B cell (primary cell): ENCODE data around the gene IL19. TPM values are rescaled to one million over a fixed set of nuclear protein-coding genes. Genes with fewer than 3 reads are reported as not detected.

ENCODE experiments used
- ATAC-seq: fragments of 200-7000 bp; cut with Tn5 transposase; one replicate; pipeline ENCODE4 v1.10.0; 2021; ENCODE audit warnings: low read depth, mild to moderate bottlenecking, moderate number of reproducible peaks, moderate library complexity
- CTCF ChIA-PET: fragments of 350-600 bp; sonication (Branson Sonifier 250); formaldehyde crosslinking; loops from one replicate; lab custom pipeline; 2021; ENCODE audit warnings: antibody characterized with exemption, inconsistent platforms; lab: Charles Lee
- POLR2A ChIA-PET: fragments of 350-600 bp; sonication (Branson Sonifier 250); formaldehyde crosslinking; loops from one replicate; lab custom pipeline; 2021; ENCODE audit warnings: antibody characterized with exemption; lab: Charles Lee
- DNase-seq: peaks from one replicate; pipeline ENCODE4 v3.0.0; 2013
- H2AFZ ChIP-seq: 2 replicates; pipeline ENCODE4 v1.6.1; 2012; ENCODE audit warnings: mild to moderate bottlenecking, low read depth, low read length; ENCODE audit not compliant: insufficient read depth, poor library complexity, severe bottlenecking
- H3K27ac ChIP-seq, 2 donors: 1 replicate in 1 of 2; 2 replicates in 1 of 2; pipeline ENCODE4 v1.5.1; 2012 to 2013; ENCODE audit warnings: low read length in 2 of 2, mild to moderate bottlenecking in 2 of 2, moderate library complexity in 1 of 2
- H3K27me3 ChIP-seq, 4 experiments: fragments of 200-600 bp in 1 of 4; sonication (generic) in 1 of 4; replicated peaks in 1 of 4; 1 replicate in 2 of 4; 2 replicates in 2 of 4; pipeline versions ENCODE4 v1.6.1 to v1.7.0; 2013 to 2016; ENCODE audit warnings: low read length in 3 of 4, mild to moderate bottlenecking in 2 of 4, mixed read lengths in 1 of 4, moderate library complexity in 1 of 4; ENCODE audit not compliant: insufficient read depth in 4 of 4, control insufficient read depth in 3 of 4; ENCODE audit errors: control extremely low read depth in 1 of 4
- H3K36me3 ChIP-seq, 2 experiments: replicated peaks in 1 of 2; 1 replicate in 1 of 2; 2 replicates in 1 of 2; pipeline versions ENCODE4 v1.6.1 to v1.7.1; 2013; ENCODE audit warnings: low read length in 1 of 2; ENCODE audit not compliant: insufficient read depth in 2 of 2, control insufficient read depth in 1 of 2; ENCODE audit errors: control extremely low read depth in 1 of 2, extremely low read depth in 1 of 2
- H3K4me1 ChIP-seq, 2 donors: fragments of 200-600 bp in 1 of 2; sonication (generic) in 1 of 2; 1 replicate in 1 of 2; 2 replicates in 1 of 2; pipeline versions ENCODE4 v1.5.1 to v1.6.1; 2013 to 2017; ENCODE audit warnings: low read length in 2 of 2; ENCODE audit not compliant: control insufficient read depth in 2 of 2, insufficient read depth in 2 of 2
- H3K4me2 ChIP-seq: replicated peaks from 2 replicates; pipeline ENCODE3; 2012; ENCODE audit warnings: mild to moderate bottlenecking, low read depth, low read length; ENCODE audit not compliant: poor library complexity, severe bottlenecking
- H3K4me3 ChIP-seq, 5 experiments: fragments of 200-600 bp in 1 of 5; sonication (generic) in 1 of 5; 1 replicate in 3 of 5; 2 replicates in 2 of 5; pipeline versions ENCODE4 v1.5.1 to v1.7.0; 2011 to 2016; ENCODE audit warnings: low read length in 4 of 5, mild to moderate bottlenecking in 4 of 5, low read depth in 2 of 5, control low read depth in 1 of 5, moderate library complexity in 1 of 5; ENCODE audit not compliant: insufficient read depth in 1 of 5; ENCODE audit errors: control extremely low read depth in 1 of 5, extremely low read depth in 1 of 5
- H3K79me2 ChIP-seq: fragments of 200-600 bp; sonication (generic); one replicate; pipeline ENCODE4 v1.6.0; 2016; ENCODE audit warnings: low read length; ENCODE audit not compliant: control insufficient read depth, insufficient read depth
- H3K9ac ChIP-seq: fragments of 200-600 bp; sonication (generic); 2 replicates; pipeline ENCODE4 v1.6.1; 2017; ENCODE audit warnings: mild to moderate bottlenecking, low read length, moderate library complexity
- H3K9me3 ChIP-seq, 3 donors: one replicate each; pipeline versions ENCODE4 v1.6.1 to v1.7.1; 2013; ENCODE audit warnings: low read length in 2 of 3; ENCODE audit not compliant: control insufficient read depth in 2 of 3, insufficient read depth in 1 of 3; ENCODE audit errors: control extremely low read depth in 1 of 3
- H4K20me1 ChIP-seq: 2 replicates; pipeline ENCODE4 v1.6.0; 2012; ENCODE audit warnings: mild to moderate bottlenecking, low read length; ENCODE audit not compliant: insufficient read depth, control insufficient read depth, poor library complexity, severe bottlenecking
- H3K27ac Mint-ChIP-seq: one replicate; pipeline ENCODE4 v1.8.0; 2021; ENCODE audit warnings: mixed read lengths
- H3K27me3 Mint-ChIP-seq: one replicate; pipeline ENCODE4 v1.8.0; 2021; ENCODE audit warnings: mixed read lengths
- H3K4me1 Mint-ChIP-seq: one replicate; pipeline ENCODE4 v1.8.0; 2021; ENCODE audit warnings: mixed read lengths
- H3K4me3 Mint-ChIP-seq: one replicate; pipeline ENCODE4 v1.8.0; 2021; ENCODE audit warnings: mixed read lengths
- H3K9me3 Mint-ChIP-seq: one replicate; pipeline ENCODE4 v1.8.0; 2022; ENCODE audit warnings: mixed read lengths; ENCODE audit not compliant: insufficient read depth
- CTCF ChIP-seq: fragments of 200-600 bp; IDR thresholded peaks from one replicate; pipeline ENCODE4 v1.8.0; 2022; ENCODE audit warnings: antibody characterized with exemption, mild to moderate bottlenecking
- EZH2 ChIP-seq: IDR thresholded peaks from 2 replicates; pipeline ENCODE4 v1.6.1; 2012; ENCODE audit warnings: borderline replicate concordance, low read depth, mild to moderate bottlenecking, moderate library complexity, low read length; ENCODE audit not compliant: insufficient read depth, poor library complexity, severe bottlenecking
- WGBS: methylation state at CpG from one replicate; pipeline ENCODE4 v1.1.5; 2013; ENCODE audit warnings: missing lambda C conversion rate; ENCODE audit not compliant: insufficient coverage; 5-methylcytosine and 5-hydroxymethylcytosine counted together
- intact Hi-C: fragments of 100-400 bp; cut with micrococcal nuclease; formaldehyde crosslinking; loops from one replicate; pipeline ENCODE4 v1.10.0; 2022
- polyA plus RNA-seq: library from polyadenylated mRNA; depleted of rRNA; stranded (reverse); fragments of >200 nt; gene quantifications from 2 replicates; pipeline ENCODE4 v1.2.3, GENCODE V29; 2012
- total RNA-seq, 2 donors: library from RNA; stranded (reverse); fragments of 120-200 nt in 1 of 2; gene quantifications; 1 replicate in 1 of 2; 2 replicates in 1 of 2; pipeline versions ENCODE4 v1.2.3 to v1.2.4, GENCODE V29; 2013 to 2022

The IL19 gene
- total and polyA plus RNA-seq, 2 donors (not counting 1 experiment from before 2014, with no cell fraction given): 0.27 TPM; not detected in 1

- POLR2A ChIA-PET: interaction anchor here (0.8 to 1.5 kb wide), 2 partner anchors 63 to 167 kb away, joined by 3 read pairs; no protein-coding TSS in a partner anchor
- peak overlapping the region; percentile 84 for H3K27ac Mint-ChIP-seq
- no peaks in the 10 kb centered on the region for H3K9me3 Mint-ChIP-seq
- CTCF ChIA-PET: interaction anchor here (1.1 to 3.4 kb wide), 9 partner anchors 28 to 241 kb away, joined by 3 to 41 read pairs (median 4); no protein-coding TSS in a partner anchor
- Histone ChIP-seq H3K4me3 (no peak overlapping the region), H3K27ac (no peak overlapping the region), H4K20me1 (no peaks in the 10 kb centered on the region), H2AFZ (no peak overlapping the region), H3K36me3 (peaks cover 0 to 3% of the 10 kb centered on the region in 2 experiments), H3K9ac (no peak overlapping the region), H3K79me2 (no peaks in the 10 kb centered on the region), H3K4me2 (no peak overlapping the region), H3K9me3 (no peaks in the 10 kb centered on the region), H3K4me1 (peaks cover 29 to 49% of the 10 kb centered on the region in 2 donors), H3K27me3 (no peaks in the 10 kb centered on the region)
- no peaks in the 10 kb centered on the region for H3K27me3 Mint-ChIP-seq
- 91% methylated on average over 5 of the region's 6 CpGs for WGBS
- ATAC-seq (no peak), DNase-seq (no peak)
- intact Hi-C loops: no loop called here
- TF ChIP-seq EZH2: no peak
- TF ChIP-seq CTCF: no peak
- peaks cover 72% of the 10 kb centered on the region for H3K4me1 Mint-ChIP-seq
- H3K4me3 Mint-ChIP-seq: peak overlapping the region; percentile 18
Observed at GRCh38 chr1:206741142-206741701, 29.4 kb upstream of the IL19 start.

- peaks cover 29 to 43% of the 10 kb centered on the region in 2 donors for H3K4me1 ChIP-seq
- TF ChIP-seq CTCF (no peak), EZH2 (no peak)
- 60% methylated on average over 2 of the region's 13 CpGs for WGBS
- Mint-ChIP-seq H3K9me3 (no peaks in the 10 kb centered on the region), H3K4me1 (peaks cover 60% of the 10 kb centered on the region), H3K27ac (peak overlapping the region; percentile 86), H3K4me3 (peak overlapping the region; percentile 47), H3K27me3 (no peaks in the 10 kb centered on the region)
- intact Hi-C loops: loop anchor here (2.0 kb wide), 1 partner anchor 28 kb away; the partner anchor contains the start of gene IL19
- ChIA-PET CTCF (interaction anchor here (0.9 to 1.6 kb wide), 8 partner anchors 8 to 170 kb away, joined by 3 to 7 read pairs (median 4); partner anchors contain the start of gene IL10), POLR2A (no interaction called here)
- DNase-seq (no peak), ATAC-seq (peak; percentile 54)
- H3K27me3 ChIP-seq: no peaks in the 10 kb centered on the region
- no peak overlapping the region for H3K4me3 ChIP-seq
- no peak overlapping the region for H2AFZ ChIP-seq
- no peaks in the 10 kb centered on the region for H4K20me1 ChIP-seq
- H3K9ac ChIP-seq: no peak overlapping the region
- H3K9me3 ChIP-seq: no peaks in the 10 kb centered on the region
- no peak overlapping the region for H3K27ac ChIP-seq
- H3K79me2 ChIP-seq: no peaks in the 10 kb centered on the region
- H3K4me2 ChIP-seq: no peak overlapping the region
- no peaks in the 10 kb centered on the region for H3K36me3 ChIP-seq
Observed at GRCh38 chr1:206742719-206743383, 27.7 kb upstream of the IL19 start.
